ENCODE results near the gene SHISA6.

DNA sequence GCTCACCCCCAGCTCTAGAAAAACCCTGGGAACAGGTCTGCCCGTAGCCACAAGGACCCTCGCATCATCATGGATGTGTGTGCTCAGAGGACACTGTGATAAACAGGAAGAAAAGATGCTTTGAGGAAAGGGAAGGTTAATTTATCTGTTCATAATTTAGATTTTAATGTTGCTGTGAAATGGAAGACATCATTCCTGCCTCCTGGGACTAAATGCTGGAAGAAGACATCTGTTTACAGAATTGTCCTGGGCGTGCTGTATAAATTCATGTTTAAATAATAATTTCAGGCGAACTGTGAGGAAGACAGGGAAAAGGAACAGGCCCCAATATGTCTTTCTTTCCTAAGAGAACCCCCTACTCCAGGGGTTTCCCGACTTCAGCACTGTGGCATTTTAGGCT lies 112.6 kb downstream of the SHISA6 start:
- TF ChIP-seq, protein P1, sequence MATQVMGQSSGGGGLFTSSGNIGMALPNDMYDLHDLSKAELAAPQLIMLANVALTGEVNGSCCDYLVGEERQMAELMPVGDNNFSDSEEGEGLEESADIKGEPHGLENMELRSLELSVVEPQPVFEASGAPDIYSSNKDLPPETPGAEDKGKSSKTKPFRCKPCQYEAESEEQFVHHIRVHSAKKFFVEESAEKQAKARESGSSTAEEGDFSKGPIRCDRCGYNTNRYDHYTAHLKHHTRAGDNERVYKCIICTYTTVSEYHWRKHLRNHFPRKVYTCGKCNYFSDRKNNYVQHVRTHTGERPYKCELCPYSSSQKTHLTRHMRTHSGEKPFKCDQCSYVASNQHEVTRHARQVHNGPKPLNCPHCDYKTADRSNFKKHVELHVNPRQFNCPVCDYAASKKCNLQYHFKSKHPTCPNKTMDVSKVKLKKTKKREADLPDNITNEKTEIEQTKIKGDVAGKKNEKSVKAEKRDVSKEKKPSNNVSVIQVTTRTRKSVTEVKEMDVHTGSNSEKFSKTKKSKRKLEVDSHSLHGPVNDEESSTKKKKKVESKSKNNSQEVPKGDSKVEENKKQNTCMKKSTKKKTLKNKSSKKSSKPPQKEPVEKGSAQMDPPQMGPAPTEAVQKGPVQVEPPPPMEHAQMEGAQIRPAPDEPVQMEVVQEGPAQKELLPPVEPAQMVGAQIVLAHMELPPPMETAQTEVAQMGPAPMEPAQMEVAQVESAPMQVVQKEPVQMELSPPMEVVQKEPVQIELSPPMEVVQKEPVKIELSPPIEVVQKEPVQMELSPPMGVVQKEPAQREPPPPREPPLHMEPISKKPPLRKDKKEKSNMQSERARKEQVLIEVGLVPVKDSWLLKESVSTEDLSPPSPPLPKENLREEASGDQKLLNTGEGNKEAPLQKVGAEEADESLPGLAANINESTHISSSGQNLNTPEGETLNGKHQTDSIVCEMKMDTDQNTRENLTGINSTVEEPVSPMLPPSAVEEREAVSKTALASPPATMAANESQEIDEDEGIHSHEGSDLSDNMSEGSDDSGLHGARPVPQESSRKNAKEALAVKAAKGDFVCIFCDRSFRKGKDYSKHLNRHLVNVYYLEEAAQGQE (IDR thresholded peaks at IDR 0.05; ENCODE audit: low read depth, low read length) = no peak
- TF ChIP-seq SMC3 (IDR thresholded peaks at IDR 0.05; ENCODE audit: low read depth, low read length) (no peak), MXI1 (IDR thresholded peaks at IDR 0.05; ENCODE audit: low read depth, low read length) (no peak), FOXJ3 (CRISPR knock-in tag; IDR thresholded peaks at IDR 0.05) (no peak)
- TF ChIP-seq, protein P2, sequence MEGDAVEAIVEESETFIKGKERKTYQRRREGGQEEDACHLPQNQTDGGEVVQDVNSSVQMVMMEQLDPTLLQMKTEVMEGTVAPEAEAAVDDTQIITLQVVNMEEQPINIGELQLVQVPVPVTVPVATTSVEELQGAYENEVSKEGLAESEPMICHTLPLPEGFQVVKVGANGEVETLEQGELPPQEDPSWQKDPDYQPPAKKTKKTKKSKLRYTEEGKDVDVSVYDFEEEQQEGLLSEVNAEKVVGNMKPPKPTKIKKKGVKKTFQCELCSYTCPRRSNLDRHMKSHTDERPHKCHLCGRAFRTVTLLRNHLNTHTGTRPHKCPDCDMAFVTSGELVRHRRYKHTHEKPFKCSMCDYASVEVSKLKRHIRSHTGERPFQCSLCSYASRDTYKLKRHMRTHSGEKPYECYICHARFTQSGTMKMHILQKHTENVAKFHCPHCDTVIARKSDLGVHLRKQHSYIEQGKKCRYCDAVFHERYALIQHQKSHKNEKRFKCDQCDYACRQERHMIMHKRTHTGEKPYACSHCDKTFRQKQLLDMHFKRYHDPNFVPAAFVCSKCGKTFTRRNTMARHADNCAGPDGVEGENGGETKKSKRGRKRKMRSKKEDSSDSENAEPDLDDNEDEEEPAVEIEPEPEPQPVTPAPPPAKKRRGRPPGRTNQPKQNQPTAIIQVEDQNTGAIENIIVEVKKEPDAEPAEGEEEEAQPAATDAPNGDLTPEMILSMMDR (IDR thresholded peaks at IDR 0.05) = no peak

All from SK-N-SH (cell line).